GM10248 (cell line): Measurements from ENCODE around the gene RPS6KA6.
A peak's percentile ranks its signal among the peaks of the same experiment; 100 is the strongest.

Source experiments
- CTCF ChIA-PET: fragments of 300-600 bp; sonication (Branson Sonifier 250); formaldehyde crosslinking; extraction: SDS; loops from one replicate; lab custom pipeline; 2021; ENCODE audit warnings: antibody characterized with exemption; lab: Yijun Ruan, JAX
- POLR2A ChIA-PET: fragments of 350-650 bp; sonication (Branson Sonifier 250); formaldehyde crosslinking; extraction: SDS; loops from one replicate; lab custom pipeline; 2020; ENCODE audit warnings: antibody characterized with exemption; lab: Yijun Ruan, JAX
- DNase-seq: peaks from one replicate; pipeline ENCODE4 v3.0.0; 2012; ENCODE audit errors: extremely low spot score
- CTCF ChIP-seq: IDR thresholded peaks from 2 replicates; pipeline ENCODE4 v1.5.1; 2012; ENCODE audit warnings: mild to moderate bottlenecking, low read depth; ENCODE audit errors: extremely low read depth, missing control alignments, control extremely low read depth

Gene RPS6KA6

GRCh38 chrX:84216406-84216805, 28.4 kb upstream of the RPS6KA6 start:
- POLR2A ChIA-PET = no interaction called here
- CTCF ChIA-PET = no interaction called here
- DNase-seq = no peak
- TF ChIP-seq CTCF = no peak

DNA sequence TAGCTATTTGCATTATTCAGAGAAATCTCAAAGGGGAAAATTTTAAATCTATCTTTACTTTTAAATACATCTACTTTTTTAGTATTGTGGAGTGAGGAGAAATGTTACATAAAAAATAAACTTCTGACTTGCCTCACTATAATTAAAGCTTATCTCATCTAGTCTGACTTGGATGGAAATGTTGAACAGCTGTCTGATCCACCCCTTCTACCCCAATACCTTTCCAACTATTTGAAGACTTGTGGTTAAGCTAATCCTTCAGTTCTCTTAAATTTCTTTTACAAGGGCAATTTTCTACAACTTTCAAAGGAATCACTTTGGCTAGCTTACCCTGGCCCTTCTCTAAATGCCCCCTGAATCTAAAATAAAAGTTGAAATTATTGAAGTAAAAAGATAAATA, 17.3 kb upstream of the RPS6KA6 start:
- DNase-seq = no peak
- TF ChIP-seq CTCF = no peak
- POLR2A ChIA-PET = no interaction called here
- CTCF ChIA-PET = no interaction called here

GRCh38 chrX:84199688-84200087, 11.7 kb upstream of the RPS6KA6 start:
- no peak for DNase-seq
- TF ChIP-seq CTCF = no peak
- POLR2A ChIA-PET = no interaction called here
- CTCF ChIA-PET = no interaction called here

DNA sequence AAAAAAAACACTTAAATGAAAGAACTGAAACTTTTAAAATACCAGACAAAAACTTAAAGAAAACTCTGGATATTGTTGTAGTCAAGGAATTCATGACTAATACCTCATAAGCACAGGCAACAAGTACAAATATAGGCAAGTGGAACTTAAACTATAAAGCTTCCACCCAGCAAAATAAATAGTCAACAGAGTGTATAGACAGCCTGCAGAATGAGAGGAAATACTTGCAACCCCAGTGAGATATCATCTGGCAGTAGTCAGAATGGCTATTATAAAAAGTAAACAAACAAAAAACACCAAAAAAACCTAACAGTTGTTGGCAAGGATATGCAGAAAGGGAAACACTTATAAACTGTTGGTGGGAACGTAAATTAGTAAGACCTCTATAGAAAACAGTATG, 9.6 kb upstream of the RPS6KA6 start:
- CTCF ChIA-PET = no interaction called here
- DNase-seq = no peak
- no peak for TF ChIP-seq CTCF
- POLR2A ChIA-PET = no interaction called here

GRCh38 chrX:84192006-84192405, 4.0 kb upstream of the RPS6KA6 start:
- no peak for TF ChIP-seq CTCF
- CTCF ChIA-PET = no interaction called here
- DNase-seq = no peak
- POLR2A ChIA-PET = no interaction called here

DNA sequence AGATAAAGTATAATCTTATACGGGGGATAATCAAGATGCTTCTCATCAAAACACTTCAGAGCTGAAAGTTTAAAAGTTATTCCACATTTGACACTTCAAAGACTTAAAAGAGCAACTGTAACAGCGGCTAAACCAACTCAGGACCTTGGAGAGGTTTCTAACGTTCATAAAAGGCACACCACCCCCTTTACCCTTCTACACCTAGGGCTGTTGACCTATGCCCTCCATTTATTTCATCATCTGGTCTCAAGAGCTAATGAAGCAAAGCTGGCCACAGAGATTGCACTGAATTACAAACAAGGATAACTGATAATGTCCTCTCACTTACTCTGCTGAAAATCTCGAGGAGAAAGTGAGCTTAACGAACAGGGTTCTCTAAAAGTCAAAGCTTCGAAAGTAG, 1.1 kb upstream of the RPS6KA6 start:
- ChIA-PET CTCF (no interaction called here), POLR2A (no interaction called here)
- TF ChIP-seq CTCF = no peak
- DNase-seq = no peak

- DNase-seq = peak; percentile 34
- ChIA-PET POLR2A (no interaction called here), CTCF (no interaction called here)
- TF ChIP-seq CTCF = no peak
Observed at GRCh38 chrX:84188320-84188834, 378 bp upstream of the RPS6KA6 start.
